K562 (cell line): ENCODE measurements around the gene PSMB11. TPM values are rescaled to one million over a fixed set of nuclear protein-coding genes. Genes with fewer than 3 reads are reported as not detected.

Experiments used
- EP300 ChIP-seq: IDR thresholded peaks from 2 replicates; pipeline ENCODE4 v1.6.1; 2012; ENCODE audit warnings: low read length, improper control_type of control experiment
- EZH2 ChIP-seq: IDR thresholded peaks from 2 replicates; pipeline ENCODE4 v1.6.1; 2012; ENCODE audit warnings: low read depth, mild to moderate bottlenecking, inconsistent platforms, low read length, borderline replicate concordance
- FOXK2 ChIP-seq, 2 experiments: fragments of 450-650 bp; IDR thresholded peaks in 1 of 2; conservative IDR thresholded peaks in 1 of 2; 2 replicates each; pipeline ENCODE4 v1.6.1; 2016; ENCODE audit warnings: low read depth in 2 of 2, mild to moderate bottlenecking in 1 of 2
- ILK ChIP-seq: fragments of 450-650 bp; IDR thresholded peaks from 2 replicates; pipeline ENCODE4 v1.6.1; 2016; ENCODE audit warnings: missing genetic modification characterization, low read depth, mild to moderate bottlenecking, missing compliant biosample characterization, moderate library complexity, borderline replicate concordance
- KAT7 ChIP-seq: sonication (generic); formaldehyde crosslinking; IDR thresholded peaks from 2 replicates; pipeline ENCODE4 v1.8.0; 2022; ENCODE audit warnings: missing genetic modification reagents, mild to moderate bottlenecking, borderline replicate concordance
- KLF13 ChIP-seq: fragments of 450-650 bp; IDR thresholded peaks from 2 replicates; pipeline ENCODE4 v1.6.1; 2016; ENCODE audit warnings: missing genetic modification characterization, low read depth, mild to moderate bottlenecking, missing compliant biosample characterization, moderate library complexity, borderline replicate concordance
- LEF1 ChIP-seq: fragments of 450-650 bp; IDR thresholded peaks from 2 replicates; pipeline ENCODE4 v1.6.1; 2016; ENCODE audit warnings: mild to moderate bottlenecking
- MTA2 ChIP-seq: fragments of 450-650 bp; IDR thresholded peaks from 2 replicates; pipeline ENCODE4 v1.6.1; 2016; ENCODE audit warnings: low read depth
- NR2C1 ChIP-seq, 2 experiments: fragments of 450-650 bp; IDR thresholded peaks; 2 replicates each; pipeline ENCODE4 v1.6.1; 2017; ENCODE audit warnings: mild to moderate bottlenecking in 2 of 2, antibody characterized with exemption in 1 of 2, inconsistent platforms in 1 of 2, missing compliant biosample characterization in 1 of 2, missing genetic modification characterization in 1 of 2
- RUNX1 ChIP-seq: sonication (generic); IDR thresholded peaks from 2 replicates; pipeline ENCODE4 v1.6.1; 2016; ENCODE audit warnings: antibody characterized with exemption, low read depth
- TARDBP ChIP-seq: fragments of 450-650 bp; IDR thresholded peaks from 2 replicates; pipeline ENCODE4 v1.6.1; 2016
- TEAD1 ChIP-seq, 2 experiments: fragments of 450-650 bp in 1 of 2; sonication (generic) in 1 of 2; formaldehyde crosslinking; IDR thresholded peaks; 2 replicates each; pipeline versions ENCODE4 v1.4.0 to v1.8.0; 2020 to 2022; ENCODE audit warnings: mild to moderate bottlenecking in 2 of 2, missing genetic modification reagents in 1 of 2
- XRCC5 ChIP-seq: fragments of 200-400 bp; formaldehyde crosslinking; IDR thresholded peaks from 2 replicates; pipeline ENCODE4 v1.6.1; 2017; ENCODE audit warnings: low read depth, mild to moderate bottlenecking, low read length
- ZBTB8A ChIP-seq: fragments of 450-650 bp; IDR thresholded peaks from 2 replicates; pipeline ENCODE4 v1.6.1; 2018; ENCODE audit warnings: mild to moderate bottlenecking, moderate library complexity; ENCODE audit not compliant: partially characterized antibody
- ZFP1 ChIP-seq: fragments of 450-650 bp; formaldehyde crosslinking; IDR thresholded peaks from 2 replicates; pipeline ENCODE4 v1.4.0; 2020; ENCODE audit warnings: mild to moderate bottlenecking, mixed read lengths
- ZNF197 ChIP-seq: fragments of 200-800 bp; sonication (Bioruptor generic); IDR thresholded peaks from 2 replicates; pipeline ENCODE4 v1.6.1; 2016; ENCODE audit warnings: low read depth, missing genetic modification characterization, missing compliant biosample characterization
- ZNF699 ChIP-seq: fragments of 250-450 bp; sonication (Bioruptor Pico); IDR thresholded peaks from 2 replicates; pipeline ENCODE4 v1.8.0; 2021; ENCODE audit warnings: mild to moderate bottlenecking, moderate library complexity; ENCODE audit not compliant: insufficient replicate concordance
- polyA plus RNA-seq, 8 experiments: library from polyadenylated mRNA; depleted of rRNA in 4 of 8; stranded (reverse) in 5 of 8; unstranded in 3 of 8; fragments of >200 nt; fragmentation: Nextera tagmentation in 2 of 8; fragmentation: Illumina TruSeq in 1 of 8; extraction: Ambion mirVana in 2 of 8; extraction: Trizol in 1 of 8; gene quantifications; 2 replicates each; pipeline versions ENCODE4 v1.2.1 to v1.2.3, GENCODE V29; 2011 to 2014; ENCODE audit warnings: inconsistent platforms in 1 of 8, missing spikeins in 1 of 8
- total RNA-seq, 7 experiments: library from RNA; depleted of rRNA in 6 of 7; stranded (reverse); fragments of >200 nt in 6 of 7; fragmentation: Illumina TruSeq in 2 of 7; extraction: Trizol in 2 of 7; gene quantifications; 2 replicates each; pipeline versions ENCODE4 v1.2.1 to v1.2.3, GENCODE V29; 2011 to 2021; ENCODE audit warnings: low replicate concordance in 1 of 7
- TF ChIP-seq, protein P1 (sequence below): fragments of 450-650 bp; IDR thresholded peaks from 2 replicates; pipeline ENCODE4 v1.6.1; 2018; ENCODE audit not compliant: partially characterized antibody
- TF ChIP-seq, protein P2 (sequence below): sonication (generic); formaldehyde crosslinking; IDR thresholded peaks from 2 replicates; pipeline ENCODE4 v1.9.0; 2022; ENCODE audit warnings: mild to moderate bottlenecking, missing genetic modification reagents
- TF ChIP-seq, protein P3 (sequence below): fragments of 150-350 bp; conservative IDR thresholded peaks from 2 replicates; pipeline ENCODE4 v1.6.1; 2014; ENCODE audit warnings: low read length

PSMB11 gene
- total and polyA plus RNA-seq, 9 of the 15 experiments (the other 6 are each of a cell fraction or from before 2014, with no cell fraction given): not detected

DNA sequence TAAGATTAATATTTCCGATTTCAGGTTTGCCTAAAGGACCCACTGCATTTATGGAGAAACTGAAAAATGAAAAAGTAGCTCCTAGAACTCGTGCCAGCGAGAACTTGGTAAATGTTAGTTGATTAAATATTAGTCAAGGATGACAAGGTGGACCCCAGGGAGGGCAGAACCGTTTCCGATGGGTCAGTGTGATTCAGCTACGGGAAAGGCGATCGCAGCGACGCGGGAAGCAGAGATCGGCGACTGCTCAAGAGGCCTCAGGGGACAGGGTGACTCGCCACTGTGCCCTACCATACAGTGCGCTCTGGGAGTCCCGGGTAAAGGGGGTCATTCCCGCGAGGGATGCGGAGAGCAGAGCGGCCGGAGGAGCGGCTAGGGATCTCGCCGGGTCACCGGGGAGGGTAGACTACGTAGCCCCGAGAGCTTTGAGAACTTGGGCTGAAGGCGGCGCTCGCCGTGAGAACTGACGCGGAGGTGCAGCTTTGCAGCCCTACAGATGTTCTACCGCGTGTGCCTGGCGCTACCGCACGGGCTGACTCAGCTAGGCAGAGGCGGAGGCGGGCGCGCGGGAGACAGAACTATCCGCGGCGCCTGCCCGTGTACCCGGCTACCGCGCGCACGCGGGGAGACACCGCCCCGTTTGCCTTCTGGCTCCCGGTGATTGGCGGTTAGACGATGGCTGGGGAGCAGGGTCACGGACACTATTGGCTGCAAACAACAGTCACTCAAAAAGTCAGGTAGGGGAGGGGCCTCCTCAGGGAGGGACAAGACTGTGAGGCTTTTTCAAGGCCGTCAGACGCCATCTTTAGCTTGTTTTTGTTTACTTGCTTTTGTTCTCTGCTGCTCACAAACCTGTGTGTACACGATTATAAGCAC, 35.2 kb upstream of the PSMB11 start (continued):
- TF ChIP-seq, protein P1, sequence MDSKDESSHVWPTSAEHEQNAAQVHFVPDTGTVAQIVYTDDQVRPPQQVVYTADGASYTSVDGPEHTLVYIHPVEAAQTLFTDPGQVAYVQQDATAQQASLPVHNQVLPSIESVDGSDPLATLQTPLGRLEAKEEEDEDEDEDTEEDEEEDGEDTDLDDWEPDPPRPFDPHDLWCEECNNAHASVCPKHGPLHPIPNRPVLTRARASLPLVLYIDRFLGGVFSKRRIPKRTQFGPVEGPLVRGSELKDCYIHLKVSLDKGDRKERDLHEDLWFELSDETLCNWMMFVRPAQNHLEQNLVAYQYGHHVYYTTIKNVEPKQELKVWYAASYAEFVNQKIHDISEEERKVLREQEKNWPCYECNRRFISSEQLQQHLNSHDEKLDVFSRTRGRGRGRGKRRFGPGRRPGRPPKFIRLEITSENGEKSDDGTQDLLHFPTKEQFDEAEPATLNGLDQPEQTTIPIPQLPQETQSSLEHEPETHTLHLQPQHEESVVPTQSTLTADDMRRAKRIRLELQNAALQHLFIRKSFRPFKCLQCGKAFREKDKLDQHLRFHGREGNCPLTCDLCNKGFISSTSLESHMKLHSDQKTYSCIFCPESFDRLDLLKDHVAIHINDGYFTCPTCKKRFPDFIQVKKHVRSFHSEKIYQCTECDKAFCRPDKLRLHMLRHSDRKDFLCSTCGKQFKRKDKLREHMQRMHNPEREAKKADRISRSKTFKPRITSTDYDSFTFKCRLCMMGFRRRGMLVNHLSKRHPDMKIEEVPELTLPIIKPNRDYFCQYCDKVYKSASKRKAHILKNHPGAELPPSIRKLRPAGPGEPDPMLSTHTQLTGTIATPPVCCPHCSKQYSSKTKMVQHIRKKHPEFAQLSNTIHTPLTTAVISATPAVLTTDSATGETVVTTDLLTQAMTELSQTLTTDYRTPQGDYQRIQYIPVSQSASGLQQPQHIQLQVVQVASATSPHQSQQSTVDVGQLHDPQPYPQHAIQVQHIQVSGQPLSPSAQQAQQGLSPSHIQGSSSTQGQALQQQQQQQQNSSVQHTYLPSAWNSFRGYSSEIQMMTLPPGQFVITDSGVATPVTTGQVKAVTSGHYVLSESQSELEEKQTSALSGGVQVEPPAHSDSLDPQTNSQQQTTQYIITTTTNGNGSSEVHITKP: peak; percentile 74
- no peak; a peak in 1 of 4 replicates for TF ChIP-seq TEAD1 (CRISPR knock-in tag; IDR thresholded peaks at IDR 0.05)
- no peak for TF ChIP-seq ZNF197 (CRISPR knock-in tag)
- peak; percentile 45; the same call in 1 of the 2 replicates for TF ChIP-seq KAT7 (CRISPR knock-in tag)
- TF ChIP-seq FOXK2 (conservative IDR thresholded peaks at IDR 0.05 in 1 of 2, IDR thresholded peaks at IDR 0.05 in 1 of 2; ENCODE audit: low read depth in 2 of 2): peak; percentile 86 to 87
- TF ChIP-seq EP300: 0 out of 2 replicates have a peak, but pooled peaks have one; percentile 4
- TF ChIP-seq XRCC5: peak; percentile 38
- no peak for TF ChIP-seq EZH2
- TF ChIP-seq ILK (tag): no peak
- TF ChIP-seq LEF1: peak; percentile 31; the same call in 1 of the 2 replicates
- TF ChIP-seq ZBTB8A: no peak
- no peak for TF ChIP-seq ZNF699 (CRISPR knock-in tag)
- no peak for TF ChIP-seq KLF13 (tag)
- no peak for TF ChIP-seq NR2C1 (IDR thresholded peaks at IDR 0.05)
- TF ChIP-seq NR2C1 (tag; IDR thresholded peaks at IDR 0.05): no peak; the same call in 1 of the 2 replicates
- no peak for TF ChIP-seq RUNX1
- TF ChIP-seq ZFP1 (CRISPR knock-in tag): no peak
- TF ChIP-seq, protein P2, sequence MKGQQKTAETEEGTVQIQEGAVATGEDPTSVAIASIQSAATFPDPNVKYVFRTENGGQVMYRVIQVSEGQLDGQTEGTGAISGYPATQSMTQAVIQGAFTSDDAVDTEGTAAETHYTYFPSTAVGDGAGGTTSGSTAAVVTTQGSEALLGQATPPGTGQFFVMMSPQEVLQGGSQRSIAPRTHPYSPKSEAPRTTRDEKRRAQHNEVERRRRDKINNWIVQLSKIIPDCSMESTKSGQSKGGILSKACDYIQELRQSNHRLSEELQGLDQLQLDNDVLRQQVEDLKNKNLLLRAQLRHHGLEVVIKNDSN (CRISPR knock-in tag): peak; percentile 43; the same call in 1 of the 2 replicates
- TF ChIP-seq TARDBP: peak; percentile 42; the same call in 1 of the 2 replicates
- 0 out of 2 replicates have a peak, but pooled peaks have one; percentile 25 for TF ChIP-seq MTA2
- TF ChIP-seq, protein P3, sequence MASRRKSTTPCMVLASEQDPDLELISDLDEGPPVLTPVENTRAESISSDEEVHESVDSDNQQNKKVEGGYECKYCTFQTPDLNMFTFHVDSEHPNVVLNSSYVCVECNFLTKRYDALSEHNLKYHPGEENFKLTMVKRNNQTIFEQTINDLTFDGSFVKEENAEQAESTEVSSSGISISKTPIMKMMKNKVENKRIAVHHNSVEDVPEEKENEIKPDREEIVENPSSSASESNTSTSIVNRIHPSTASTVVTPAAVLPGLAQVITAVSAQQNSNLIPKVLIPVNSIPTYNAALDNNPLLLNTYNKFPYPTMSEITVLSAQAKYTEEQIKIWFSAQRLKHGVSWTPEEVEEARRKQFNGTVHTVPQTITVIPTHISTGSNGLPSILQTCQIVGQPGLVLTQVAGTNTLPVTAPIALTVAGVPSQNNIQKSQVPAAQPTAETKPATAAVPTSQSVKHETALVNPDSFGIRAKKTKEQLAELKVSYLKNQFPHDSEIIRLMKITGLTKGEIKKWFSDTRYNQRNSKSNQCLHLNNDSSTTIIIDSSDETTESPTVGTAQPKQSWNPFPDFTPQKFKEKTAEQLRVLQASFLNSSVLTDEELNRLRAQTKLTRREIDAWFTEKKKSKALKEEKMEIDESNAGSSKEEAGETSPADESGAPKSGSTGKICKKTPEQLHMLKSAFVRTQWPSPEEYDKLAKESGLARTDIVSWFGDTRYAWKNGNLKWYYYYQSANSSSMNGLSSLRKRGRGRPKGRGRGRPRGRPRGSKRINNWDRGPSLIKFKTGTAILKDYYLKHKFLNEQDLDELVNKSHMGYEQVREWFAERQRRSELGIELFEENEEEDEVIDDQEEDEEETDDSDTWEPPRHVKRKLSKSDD: 0 out of 2 replicates have a peak, but pooled peaks have one; percentile 19
